Endothelial cell of umbilical vein (primary cell): ENCODE results near the gene MFAP1. TPM values are rescaled to one million over a fixed set of nuclear protein-coding genes. Genes with fewer than 3 reads are reported as not detected.

Source experiments
- BruUV-seq: library from RNA; stranded (reverse); fragments of 400-500 nt; replicated peaks from 2 replicates; lab custom pipeline; 2021; lab: Mats Ljungman, UMichigan
- CTCF ChIA-PET: fragments of 300-600, 350-600 bp; sonication (Branson Sonifier 250); formaldehyde crosslinking; loops from one replicate; lab custom pipeline; 2021; ENCODE audit warnings: antibody characterized with exemption, inconsistent platforms; lab: Charles Lee
- POLR2A ChIA-PET: fragments of 300-600, 350-600 bp; sonication (Branson Sonifier 250); formaldehyde crosslinking; loops from one replicate; lab custom pipeline; 2021; ENCODE audit warnings: antibody characterized with exemption, inconsistent platforms; lab: Charles Lee
- DNase-seq: peaks from one replicate; pipeline ENCODE4 v3.0.0-alpha.2; 2011; ENCODE audit warnings: low read depth, low spot score
- FAIRE-seq: peaks from 2 replicates; lab custom pipeline; 2011; peaks lifted over from hg19 to GRCh38; lab: Jason Lieb, UNC
- H2AFZ ChIP-seq: 2 replicates; pipeline ENCODE4 v1.6.0; 2012; ENCODE audit warnings: low read depth, low read length, control low read depth, inconsistent platforms
- H3K27ac ChIP-seq: 2 replicates; pipeline ENCODE4 v1.5.1; 2011; ENCODE audit warnings: low read depth, mild to moderate bottlenecking, control low read depth, low read length, moderate library complexity; ENCODE audit not compliant: insufficient read depth
- H3K27me3 ChIP-seq, 2 experiments: 2 replicates each; pipeline versions ENCODE4 v1.6.0 to v1.6.1; 2011; ENCODE audit warnings: low read length in 2 of 2, mixed read lengths in 1 of 2; ENCODE audit not compliant: control insufficient read depth in 2 of 2, insufficient read depth in 2 of 2
- H3K36me3 ChIP-seq, 2 experiments: 2 replicates in 1 of 2; 3 replicates in 1 of 2; pipeline ENCODE4 v1.5.1; 2011; ENCODE audit warnings: low read length in 2 of 2, mild to moderate bottlenecking in 1 of 2, moderate library complexity in 1 of 2; ENCODE audit not compliant: control insufficient read depth in 2 of 2, insufficient read depth in 2 of 2; ENCODE audit errors: extremely low read depth in 1 of 2
- H3K4me1 ChIP-seq: 3 replicates; pipeline ENCODE4 v1.5.1; 2011; ENCODE audit warnings: mild to moderate bottlenecking, low read length; ENCODE audit not compliant: control insufficient read depth, insufficient read depth; ENCODE audit errors: extremely low read depth
- H3K4me2 ChIP-seq: 2 replicates; pipeline ENCODE4 v1.6.1; 2011; ENCODE audit warnings: low read length, control low read depth, mixed read lengths; ENCODE audit not compliant: insufficient read depth
- H3K4me3 ChIP-seq, 3 experiments: fragments of 200-600 bp in 1 of 3; sonication (generic), shearing (Covaris generic) in 1 of 3; replicated peaks in 1 of 3; 2 replicates each; pipeline ENCODE4 v1.5.1; 2011 to 2016; ENCODE audit warnings: control low read depth in 3 of 3, low read length in 3 of 3, mild to moderate bottlenecking in 2 of 3, inconsistent platforms in 1 of 3, low read depth in 1 of 3, moderate library complexity in 1 of 3; ENCODE audit not compliant: insufficient read depth in 1 of 3
- H3K79me2 ChIP-seq: 2 replicates; pipeline ENCODE4 v1.6.0; 2012; ENCODE audit warnings: low read length, inconsistent platforms; ENCODE audit not compliant: control insufficient read depth, insufficient read depth
- H3K9ac ChIP-seq: replicated peaks from 2 replicates; pipeline ENCODE3; 2011; ENCODE audit warnings: low read length, control low read depth; ENCODE audit not compliant: insufficient read depth; ENCODE audit errors: extremely low read depth
- H3K9me1 ChIP-seq: replicated peaks from 3 replicates; pipeline ENCODE4 v1.6.0; 2011; ENCODE audit warnings: mild to moderate bottlenecking, low read length; ENCODE audit not compliant: control insufficient read depth, insufficient read depth; ENCODE audit errors: extremely low read depth
- H3K9me3 ChIP-seq: replicated peaks from 2 replicates; pipeline ENCODE4 v1.5.1; 2012; ENCODE audit warnings: low read length, inconsistent platforms; ENCODE audit not compliant: control insufficient read depth, insufficient read depth
- H4K20me1 ChIP-seq: replicated peaks from 2 replicates; pipeline ENCODE3; 2011; ENCODE audit warnings: mild to moderate bottlenecking, low read length; ENCODE audit not compliant: control insufficient read depth, insufficient read depth; ENCODE audit errors: extremely low read depth
- CTCF ChIP-seq, 2 donors: IDR thresholded peaks; 1 replicate in 1 of 2; 2 replicates in 1 of 2; pipeline ENCODE4 v1.5.1; 2011; ENCODE audit warnings: low read length in 2 of 2, mild to moderate bottlenecking in 2 of 2, moderate library complexity in 2 of 2, control low read depth in 1 of 2, inconsistent platforms in 1 of 2, low read depth in 1 of 2; ENCODE audit not compliant: insufficient read depth in 1 of 2; ENCODE audit errors: extremely low read depth in 1 of 2
- EZH2 ChIP-seq: IDR thresholded peaks from 2 replicates; pipeline ENCODE4 v1.6.1; 2012; ENCODE audit warnings: borderline replicate concordance, low read depth, mild to moderate bottlenecking, moderate library complexity, low read length, inconsistent platforms; ENCODE audit not compliant: severe bottlenecking
- FOS ChIP-seq: IDR thresholded peaks from 2 replicates; pipeline ENCODE4 v1.6.1; 2011; ENCODE audit warnings: mild to moderate bottlenecking, low read length, moderate library complexity, borderline replicate concordance; ENCODE audit not compliant: insufficient read depth
- GATA2 ChIP-seq: IDR thresholded peaks from 2 replicates; pipeline ENCODE4 v1.7.0; 2011; ENCODE audit warnings: low read depth, mild to moderate bottlenecking, moderate library complexity, mixed read lengths, low read length; ENCODE audit not compliant: insufficient read length, insufficient read depth
- JUN ChIP-seq: IDR thresholded peaks from 2 replicates; pipeline ENCODE4 v1.6.1; 2011; ENCODE audit warnings: borderline replicate concordance, low read depth; ENCODE audit not compliant: insufficient read length, insufficient read depth
- MAX ChIP-seq: IDR thresholded peaks from 2 replicates; pipeline ENCODE4 v1.6.1; 2011; ENCODE audit not compliant: insufficient read depth, insufficient read length
- MYC ChIP-seq: IDR thresholded peaks from one replicate; pipeline ENCODE4 v1.6.1; 2011; ENCODE audit warnings: mild to moderate bottlenecking, low read depth, low read length
- POLR2A ChIP-seq: IDR thresholded peaks from 2 replicates; pipeline ENCODE4 v1.6.1; 2012; ENCODE audit warnings: low read depth, mild to moderate bottlenecking, control low read depth, low read length
- POLR2AphosphoS5 ChIP-seq: IDR thresholded peaks from 2 replicates; pipeline ENCODE4 v1.6.1; 2012; ENCODE audit warnings: low read depth, mild to moderate bottlenecking, control low read depth, low read length, moderate library complexity; ENCODE audit not compliant: insufficient read depth
- dilution Hi-C: fragments of 300-500 bp; cut with MboI; formaldehyde crosslinking; loops from one replicate; pipeline ENCODE4 v1.15.0; 2019; ENCODE audit warnings: low sequenced_read_pairs; ENCODE audit not compliant: extremely low pct_ligation_motif_present
- intact Hi-C: fragments of 100-400 bp; cut with micrococcal nuclease; formaldehyde crosslinking; loops from one replicate; pipeline ENCODE4 v1.10.0; 2022
- polyA plus RNA-seq, 4 experiments: library from polyadenylated mRNA; depleted of rRNA in 3 of 4; stranded (reverse) in 3 of 4; unstranded in 1 of 4; fragments of >200 nt; gene quantifications; 2 replicates each; pipeline versions ENCODE4 v1.2.1 to v1.2.3, GENCODE V29; 2011 to 2012; ENCODE audit warnings: missing spikeins in 1 of 4
- total RNA-seq: library from RNA; stranded (reverse); gene quantifications from 2 replicates; pipeline ENCODE4 v1.2.3, GENCODE V29; 2021

MFAP1 gene
- total and polyA plus RNA-seq, 2 donors (not counting 3 experiments of a cell fraction or from before 2014, with no cell fraction given) = 12.9 to 30.5 TPM

GRCh38 chr15:43763819-43764446, 60.6 kb downstream of the MFAP1 start:
- POLR2A ChIA-PET = no interaction called here
- no TSS peak for BruUV-seq
- Histone ChIP-seq H3K9me3 (no peaks in the 10 kb centered on the region), H3K4me2 (no peak overlapping the region), H3K4me3 (no peak overlapping the region), H3K79me2 (peaks cover 7% of the 10 kb centered on the region), H3K9ac (no peak overlapping the region), H2AFZ (no peak overlapping the region), H3K4me1 (no peaks in the 10 kb centered on the region), H3K36me3 (peaks cover 35 to 48% of the 10 kb centered on the region in 2 experiments), H3K9me1 (no peaks in the 10 kb centered on the region), H3K27me3 (no peaks in the 10 kb centered on the region), H3K27ac (no peak overlapping the region), H4K20me1 (no peaks in the 10 kb centered on the region)
- DNase-seq (no peak), FAIRE-seq (no peak)
- TF ChIP-seq EZH2 (no peak), MAX (no peak), FOS (no peak), POLR2AphosphoS5 (no peak), POLR2A (no peak)
- dilution Hi-C loops = no loop called here
- CTCF ChIA-PET = no interaction called here
- intact Hi-C loops = no loop called here

GRCh38 chr15:43762824-43763223, 61.7 kb downstream of the MFAP1 start:
- peaks cover 7% of the 10 kb centered on the region for H3K79me2 ChIP-seq
- ChIA-PET CTCF (no interaction called here), POLR2A (no interaction called here)
- FAIRE-seq (no peak), DNase-seq (no peak)
- dilution Hi-C loops (no loop called here), intact Hi-C loops (no loop called here)
- peaks cover 32 to 40% of the 10 kb centered on the region in 2 experiments for H3K36me3 ChIP-seq
- H3K9ac ChIP-seq = no peak overlapping the region
- no peaks in the 10 kb centered on the region for H4K20me1 ChIP-seq
- H3K9me3 ChIP-seq = no peaks in the 10 kb centered on the region
- H3K4me2 ChIP-seq = no peak overlapping the region
- H3K27ac ChIP-seq = no peak overlapping the region
- TF ChIP-seq FOS (no peak), CTCF (IDR thresholded peaks at IDR 0.05; ENCODE audit: extremely low read depth in 1 of 2, insufficient read depth in 1 of 2, low read depth in 1 of 2, low read length in 2 of 2) (no peak), JUN (no peak), POLR2AphosphoS5 (no peak), POLR2A (no peak), EZH2 (no peak), MAX (no peak), GATA2 (no peak), MYC (no peak)
- H3K27me3 ChIP-seq = no peaks in the 10 kb centered on the region
- H3K4me1 ChIP-seq = no peaks in the 10 kb centered on the region
- no peaks in the 10 kb centered on the region for H3K9me1 ChIP-seq
- BruUV-seq = no TSS peak
- H2AFZ ChIP-seq = no peak overlapping the region
- no peak overlapping the region for H3K4me3 ChIP-seq
